OCI-LY1 (cell line): ENCODE data around the gene SPTBN2.

Experiments
- H2AFZ ChIP-seq: fragments of 200-600 bp; sonication (generic), shearing (Covaris generic); 2 replicates; pipeline ENCODE4 v1.6.0; 2014; ENCODE audit warnings: antibody characterized with exemption, mild to moderate bottlenecking, low read length
- H3F3A ChIP-seq: fragments of 200-600 bp; sonication (generic), shearing (Covaris generic); 2 replicates; pipeline ENCODE4 v1.6.0; 2014; ENCODE audit warnings: mild to moderate bottlenecking, antibody characterized with exemption, low read length, moderate library complexity; ENCODE audit not compliant: insufficient read depth
- H3K27ac ChIP-seq: fragments of 200-600 bp; sonication (generic); 2 replicates; pipeline ENCODE4 v1.5.1; 2014; ENCODE audit warnings: low read length, mixed run types, mild to moderate bottlenecking, low read depth; ENCODE audit not compliant: poor library complexity, severe bottlenecking
- H3K27me3 ChIP-seq: fragments of 200-600 bp; sonication (generic); 2 replicates; pipeline ENCODE4 v1.6.0; 2014; ENCODE audit warnings: antibody characterized with exemption, mild to moderate bottlenecking, low read length, moderate library complexity; ENCODE audit not compliant: insufficient read depth
- H3K36me3 ChIP-seq: fragments of 200-600 bp; sonication (generic); 2 replicates; pipeline ENCODE4 v1.6.1; 2014; ENCODE audit warnings: mild to moderate bottlenecking, antibody characterized with exemption, low read length, moderate library complexity, mixed read lengths; ENCODE audit not compliant: insufficient read depth
- H3K4me1 ChIP-seq: fragments of 200-600 bp; sonication (generic); 2 replicates; pipeline ENCODE4 v1.5.1; 2014; ENCODE audit warnings: mild to moderate bottlenecking, low read length, moderate library complexity; ENCODE audit not compliant: insufficient read depth, severe bottlenecking
- H3K4me2 ChIP-seq: fragments of 200-600 bp; sonication (generic), shearing (Covaris generic); 2 replicates; pipeline ENCODE4 v1.6.1; 2014; ENCODE audit warnings: low read length
- H3K4me3 ChIP-seq: fragments of 200-600 bp; sonication (generic); 2 replicates; pipeline ENCODE4 v1.5.1; 2014; ENCODE audit warnings: low read length, low read depth, mild to moderate bottlenecking, mixed read lengths; ENCODE audit not compliant: poor library complexity, severe bottlenecking
- H3K79me2 ChIP-seq: fragments of 200-600 bp; shearing (Covaris generic); 2 replicates; pipeline ENCODE4 v1.6.1; 2016; ENCODE audit warnings: mixed run types, low read length, mixed read lengths; ENCODE audit not compliant: insufficient read depth
- H3K9ac ChIP-seq: fragments of 200-600 bp; sonication (generic), shearing (Covaris generic); 2 replicates; pipeline ENCODE4 v1.6.1; 2014; ENCODE audit warnings: mild to moderate bottlenecking, low read length, mixed read lengths
- H3K9me2 ChIP-seq: fragments of 200-600 bp; sonication (generic), shearing (Covaris generic); 2 replicates; pipeline ENCODE4 v1.6.1; 2014; ENCODE audit warnings: low read depth, mild to moderate bottlenecking, low read length, mixed read lengths
- H3K9me3 ChIP-seq: fragments of 200-600 bp; shearing (Covaris generic); 2 replicates; pipeline ENCODE4 v1.6.1; 2014; ENCODE audit warnings: low read length, mixed read lengths
- H4K20me1 ChIP-seq: fragments of 200-600 bp; sonication (generic), shearing (Covaris generic); 2 replicates; pipeline ENCODE4 v1.6.0; 2016; ENCODE audit warnings: mild to moderate bottlenecking, low read length; ENCODE audit not compliant: insufficient read depth
- CTCF ChIP-seq: fragments of 200-600 bp; sonication (generic), shearing (Covaris generic); IDR thresholded peaks from 2 replicates; pipeline ENCODE4 v1.5.1; 2017; ENCODE audit warnings: mild to moderate bottlenecking, antibody characterized with exemption, low read length, moderate library complexity, mixed read lengths
- EZH2 ChIP-seq: fragments of 200-600 bp; sonication (generic), shearing (Covaris generic); IDR thresholded peaks from 2 replicates; pipeline ENCODE4 v1.8.0; 2017; ENCODE audit warnings: borderline replicate concordance, mixed run types, mild to moderate bottlenecking, antibody characterized with exemption, low read length, moderate library complexity, mixed read lengths

SPTBN2 gene

DNA sequence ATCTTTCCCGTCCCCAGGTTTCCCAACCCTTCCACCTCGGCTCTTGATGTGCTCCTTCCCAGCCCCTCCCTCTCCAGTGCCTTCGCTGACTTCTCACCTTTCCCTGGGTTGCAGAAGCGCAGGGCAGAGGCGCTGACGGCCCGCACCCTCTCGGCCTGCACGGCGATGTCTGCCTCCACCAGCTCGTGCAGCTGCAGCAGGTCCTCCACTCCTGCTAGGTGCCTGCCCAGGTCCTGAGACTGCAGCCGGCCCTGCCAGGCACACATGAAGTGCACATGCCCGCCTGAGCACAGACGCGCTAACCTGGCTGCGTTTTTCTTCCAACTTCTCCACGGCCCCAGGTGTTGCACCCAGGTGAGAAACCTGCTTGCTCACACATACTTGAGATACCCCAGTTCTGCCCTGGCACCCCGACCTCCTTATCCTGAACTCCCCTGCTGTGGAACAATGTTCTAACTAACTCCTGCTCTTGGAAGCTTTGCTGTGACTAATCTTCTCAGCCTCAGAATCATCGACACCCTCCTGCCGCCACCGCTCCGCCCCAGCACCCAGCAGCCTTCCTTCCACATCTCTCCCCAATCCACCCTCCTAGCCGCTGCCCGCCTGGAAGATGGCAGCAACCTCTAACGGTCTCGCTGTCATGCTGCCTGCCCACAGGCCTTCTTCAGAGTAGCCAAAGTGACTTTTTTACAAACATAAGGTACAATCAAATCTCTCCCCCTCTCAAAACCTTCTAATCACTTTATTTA is 23.3 kb downstream of the SPTBN2 start:
- Histone ChIP-seq H2AFZ (no peak overlapping the region), H3K9me2 (no peaks in the 10 kb centered on the region), H3K36me3 (peaks cover 46% of the 10 kb centered on the region), H3K79me2 (no peaks in the 10 kb centered on the region), H4K20me1 (no peaks in the 10 kb centered on the region), H3K27ac (no peak overlapping the region), H3F3A (no peaks in the 10 kb centered on the region), H3K27me3 (no peaks in the 10 kb centered on the region), H3K4me2 (no peak overlapping the region), H3K9ac (no peak overlapping the region), H3K4me1 (no peaks in the 10 kb centered on the region), H3K4me3 (no peak overlapping the region), H3K9me3 (no peaks in the 10 kb centered on the region)
- TF ChIP-seq EZH2 (no peak), CTCF (no peak)

DNA sequence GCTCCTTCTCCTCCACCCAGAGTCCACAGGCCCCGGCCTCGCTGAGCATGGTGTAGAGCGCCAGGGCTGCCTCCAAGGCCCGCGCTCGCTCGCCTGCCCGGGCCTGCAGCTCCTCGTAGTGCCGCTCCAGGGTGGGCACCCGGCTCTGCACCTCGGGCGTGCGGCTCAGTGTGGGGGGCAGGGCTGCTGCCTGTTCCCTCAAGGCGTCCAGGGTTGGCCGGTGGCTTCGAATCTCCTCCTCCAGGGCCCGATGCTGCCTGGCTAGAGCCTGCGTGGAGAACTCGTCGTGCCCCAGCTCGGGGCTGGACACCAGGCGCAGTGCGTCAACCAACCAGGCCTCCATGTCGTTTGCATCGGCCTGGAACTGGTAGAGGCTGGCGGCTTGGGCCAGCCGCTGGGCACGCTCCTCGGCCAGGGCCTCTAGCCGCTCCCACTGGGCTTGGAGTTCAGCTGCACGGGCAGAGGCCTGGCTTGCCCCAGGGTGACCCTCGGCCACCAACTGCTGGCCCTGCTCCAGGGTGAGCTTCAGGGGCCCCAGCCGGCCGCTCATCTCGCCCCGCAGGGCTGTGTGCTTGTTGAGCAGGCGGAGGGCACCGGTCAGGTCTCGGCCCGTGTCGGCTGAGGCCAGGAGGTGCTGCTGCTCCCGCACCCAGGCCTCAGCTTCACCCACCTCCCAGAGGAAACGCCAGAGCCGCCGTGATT is 24.2 kb downstream of the SPTBN2 start:
- no peak overlapping the region for H2AFZ ChIP-seq
- H3K4me1 ChIP-seq, result no peaks in the 10 kb centered on the region
- no peak overlapping the region for H3K4me3 ChIP-seq
- H3K9me2 ChIP-seq, result no peaks in the 10 kb centered on the region
- H3K9ac ChIP-seq, result no peak overlapping the region
- H3K79me2 ChIP-seq, result no peaks in the 10 kb centered on the region
- TF ChIP-seq EZH2, result no peak
- TF ChIP-seq CTCF, result no peak
- no peaks in the 10 kb centered on the region for H3K9me3 ChIP-seq
- no peaks in the 10 kb centered on the region for H3F3A ChIP-seq
- H3K27me3 ChIP-seq, result no peaks in the 10 kb centered on the region
- H3K4me2 ChIP-seq, result no peak overlapping the region
- H3K36me3 ChIP-seq, result peaks cover 47% of the 10 kb centered on the region
- no peak overlapping the region for H3K27ac ChIP-seq
- H4K20me1 ChIP-seq, result no peaks in the 10 kb centered on the region

GRCh38 chr11:66701432-66702240 is 27.4 kb downstream of the SPTBN2 start:
- TF ChIP-seq CTCF (no peak), EZH2 (no peak)
- H2AFZ ChIP-seq, result no peak overlapping the region
- H3K79me2 ChIP-seq, result no peaks in the 10 kb centered on the region
- peaks cover 47% of the 10 kb centered on the region for H3K36me3 ChIP-seq
- no peaks in the 10 kb centered on the region for H3K9me2 ChIP-seq
- no peaks in the 10 kb centered on the region for H3K9me3 ChIP-seq
- H3K27ac ChIP-seq, result no peak overlapping the region
- no peaks in the 10 kb centered on the region for H3K27me3 ChIP-seq
- no peaks in the 10 kb centered on the region for H3F3A ChIP-seq
- H3K4me3 ChIP-seq, result no peak overlapping the region
- no peak overlapping the region for H3K4me2 ChIP-seq
- no peak overlapping the region for H3K9ac ChIP-seq
- H4K20me1 ChIP-seq, result no peaks in the 10 kb centered on the region
- peaks cover under 1% of the 10 kb centered on the region for H3K4me1 ChIP-seq
